GM15510 (cell line): ENCODE data around the gene TECPR2.

Experiments
- POLR2A ChIP-seq: IDR thresholded peaks from 3 replicates; pipeline ENCODE4 v1.6.1; 2011; ENCODE audit warnings: borderline replicate concordance; ENCODE audit not compliant: insufficient read length; ENCODE audit errors: extremely low read depth

The TECPR2 gene

GRCh38 chr14:102513899-102514772 lies 151.4 kb downstream of the TECPR2 start:
- TF ChIP-seq POLR2A = no peak

- TF ChIP-seq POLR2A = no peak
Measured at GRCh38 chr14:102514987-102515733, 152.4 kb downstream of the TECPR2 start.

GRCh38 chr14:102516531-102517391 lies 154.0 kb downstream of the TECPR2 start:
- TF ChIP-seq POLR2A = no peak

GRCh38 chr14:102517392-102518062 lies 154.8 kb downstream of the TECPR2 start:
- no peak for TF ChIP-seq POLR2A

- TF ChIP-seq POLR2A = no peak
Measured at GRCh38 chr14:102518063-102518648, 155.4 kb downstream of the TECPR2 start.

GRCh38 chr14:102523200-102523568 lies 160.4 kb downstream of the TECPR2 start:
- TF ChIP-seq POLR2A = no peak

- no peak for TF ChIP-seq POLR2A
Measured at GRCh38 chr14:102523569-102524450, 161.1 kb downstream of the TECPR2 start.

GRCh38 chr14:102524451-102525218 lies 161.9 kb downstream of the TECPR2 start:
- TF ChIP-seq POLR2A = peak; percentile 86

- no peak for TF ChIP-seq POLR2A
Measured at GRCh38 chr14:102525219-102525928, 162.6 kb downstream of the TECPR2 start.

- no peak for TF ChIP-seq POLR2A
Measured at GRCh38 chr14:102525929-102526497, 163.3 kb downstream of the TECPR2 start.

- TF ChIP-seq POLR2A = no peak
Measured at GRCh38 chr14:102528431-102529170, 165.9 kb downstream of the TECPR2 start.
